ENCODE data around the gene CYB5R3. TPM values are rescaled to one million over a fixed set of nuclear protein-coding genes. Genes with fewer than 3 reads are reported as not detected.

CYB5R3 gene
- total and polyA plus RNA-seq, 4 donors, result 90.2 to 265 (median 156) TPM

DNA sequence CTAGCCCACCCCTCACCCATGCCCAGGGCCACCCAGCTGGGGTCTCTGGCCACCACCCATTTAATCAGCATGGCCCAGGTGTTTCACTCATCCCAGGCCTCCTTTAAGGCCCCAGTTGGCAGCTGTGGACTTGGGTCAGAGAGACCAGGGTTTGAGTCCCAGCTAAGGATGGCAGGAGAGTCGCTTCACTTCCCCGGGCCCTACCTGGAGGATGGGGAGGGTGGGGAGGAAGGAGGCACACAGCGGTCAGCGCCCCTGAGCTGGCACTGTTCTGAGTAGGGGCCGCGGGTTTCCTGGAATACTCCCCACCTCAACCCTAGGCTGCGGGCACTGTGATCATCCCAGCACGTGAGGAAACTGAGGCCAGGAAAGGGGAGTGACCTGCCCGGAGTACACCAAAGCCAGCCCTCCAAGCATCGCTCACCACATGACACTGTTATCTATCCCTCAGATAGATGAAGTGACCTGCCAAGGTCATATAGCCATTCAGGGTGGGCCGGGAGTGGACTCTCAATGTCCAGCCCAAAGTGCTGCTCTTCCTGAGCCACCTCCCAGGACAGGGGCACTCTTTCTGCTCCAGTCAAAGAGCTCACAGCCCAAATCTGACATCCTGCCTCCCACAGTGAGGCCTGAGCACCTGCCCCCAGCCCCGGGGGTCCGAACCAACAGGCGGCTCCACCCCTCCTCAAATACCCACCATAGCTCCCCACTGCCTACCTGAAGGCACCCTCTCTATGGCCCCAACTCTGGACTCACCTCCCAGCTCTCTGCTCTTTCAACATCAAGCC lies 5.4 kb downstream of the CYB5R3 start:
- H3K9ac ChIP-seq (ENCODE audit: insufficient read depth in 1 of 2, low read length in 2 of 2), result peak overlapping the region in 1 of 2 donors; percentile 30
- WGBS, 2 donors, result 84 to 87% methylated on average over 14 of the region's 14 CpGs
- H3K4me3 ChIP-seq, result no peak overlapping the region

DNA sequence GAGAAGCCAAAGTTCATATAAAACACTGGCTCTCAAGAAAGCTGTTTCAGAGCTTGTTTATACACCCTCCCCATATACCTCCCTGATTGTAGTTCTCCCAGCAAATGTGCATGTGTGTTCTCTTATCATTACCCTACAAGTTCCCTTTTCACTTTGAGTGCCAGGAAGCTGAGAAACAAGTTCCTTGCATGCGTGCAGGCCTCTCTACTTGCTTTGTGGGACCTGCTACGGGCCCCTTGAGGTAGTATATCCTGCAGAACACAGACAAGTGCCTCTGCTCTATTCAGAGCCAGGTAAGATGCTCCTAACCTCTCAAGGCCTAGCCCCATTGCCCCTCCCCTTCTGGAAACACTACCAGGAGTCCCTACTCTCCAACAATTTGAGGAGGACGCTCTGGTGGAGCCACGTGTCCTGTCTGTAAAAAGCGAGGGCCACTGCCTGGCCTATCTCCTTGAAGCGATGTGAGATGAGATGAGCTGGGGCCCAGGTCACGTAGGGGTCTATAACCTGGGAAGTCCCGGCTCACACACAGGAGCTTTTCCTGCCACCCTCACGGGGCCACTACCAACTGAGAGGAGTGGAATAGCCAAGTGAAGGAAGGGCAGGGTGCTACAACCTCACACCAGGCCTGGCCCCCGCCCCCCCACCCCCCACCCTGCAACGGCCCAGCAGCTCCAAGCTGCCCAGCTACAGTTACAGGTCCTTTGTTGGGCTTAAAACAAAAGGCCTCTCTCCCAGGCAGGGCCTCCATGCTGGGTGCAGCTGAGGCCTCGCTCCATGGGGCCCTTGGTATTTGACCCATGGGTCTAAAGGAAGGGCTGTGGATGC lies 6.2 kb downstream of the CYB5R3 start:
- H3K27me3 ChIP-seq (ENCODE audit: control insufficient read depth in 3 of 3, insufficient read depth in 3 of 3, low read length in 2 of 3), result no peaks in the 10 kb centered on the region
- peak overlapping the region in 1 of 2 donors; percentile 28 for H3K9ac ChIP-seq (ENCODE audit: insufficient read depth in 1 of 2, low read length in 2 of 2)
- ATAC-seq (ENCODE audit: insufficient read depth, low FRiP score) (no peak), DNase-seq (peak; percentile 63 to 83 (median 63))
- H3K4me3 ChIP-seq, result no peak overlapping the region
- peaks cover 16 to 53% (median 27%) of the 10 kb centered on the region in 5 donors for H3K4me1 ChIP-seq (ENCODE audit: control insufficient read depth in 5 of 5, insufficient read depth in 5 of 5, low read length in 5 of 5)
- H3K9me3 ChIP-seq (ENCODE audit: control insufficient read depth in 4 of 4, insufficient read depth in 3 of 4, low read length in 3 of 4), result no peaks in the 10 kb centered on the region
- TF ChIP-seq, protein P1, sequence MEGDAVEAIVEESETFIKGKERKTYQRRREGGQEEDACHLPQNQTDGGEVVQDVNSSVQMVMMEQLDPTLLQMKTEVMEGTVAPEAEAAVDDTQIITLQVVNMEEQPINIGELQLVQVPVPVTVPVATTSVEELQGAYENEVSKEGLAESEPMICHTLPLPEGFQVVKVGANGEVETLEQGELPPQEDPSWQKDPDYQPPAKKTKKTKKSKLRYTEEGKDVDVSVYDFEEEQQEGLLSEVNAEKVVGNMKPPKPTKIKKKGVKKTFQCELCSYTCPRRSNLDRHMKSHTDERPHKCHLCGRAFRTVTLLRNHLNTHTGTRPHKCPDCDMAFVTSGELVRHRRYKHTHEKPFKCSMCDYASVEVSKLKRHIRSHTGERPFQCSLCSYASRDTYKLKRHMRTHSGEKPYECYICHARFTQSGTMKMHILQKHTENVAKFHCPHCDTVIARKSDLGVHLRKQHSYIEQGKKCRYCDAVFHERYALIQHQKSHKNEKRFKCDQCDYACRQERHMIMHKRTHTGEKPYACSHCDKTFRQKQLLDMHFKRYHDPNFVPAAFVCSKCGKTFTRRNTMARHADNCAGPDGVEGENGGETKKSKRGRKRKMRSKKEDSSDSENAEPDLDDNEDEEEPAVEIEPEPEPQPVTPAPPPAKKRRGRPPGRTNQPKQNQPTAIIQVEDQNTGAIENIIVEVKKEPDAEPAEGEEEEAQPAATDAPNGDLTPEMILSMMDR (IDR thresholded peaks at IDR 0.05; ENCODE audit: control extremely low read depth, extremely low read depth), result no peak
- 60 to 63% methylated on average over 12 of the region's 12 CpGs for WGBS, 2 donors
- H3K27ac ChIP-seq (ENCODE audit: low read depth in 1 of 2, low read length in 1 of 2), result peak overlapping the region; percentile 64 to 95
- H3K36me3 ChIP-seq (ENCODE audit: control insufficient read depth in 4 of 4, insufficient read depth in 4 of 4, low read length in 4 of 4), result no peaks in the 10 kb centered on the region

More for the DNA sequence above, 5.4 kb downstream of the CYB5R3 start:
- ATAC-seq (ENCODE audit: insufficient read depth, low FRiP score) (no peak), DNase-seq (no peak)
- Histone ChIP-seq H3K4me1 (ENCODE audit: control insufficient read depth in 5 of 5, insufficient read depth in 5 of 5, low read length in 5 of 5) (peaks cover 18 to 57% (median 32%) of the 10 kb centered on the region in 5 donors), H3K27ac (ENCODE audit: low read depth in 1 of 2, low read length in 1 of 2) (peak overlapping the region; percentile 64 to 95), H3K27me3 (ENCODE audit: control insufficient read depth in 3 of 3, insufficient read depth in 3 of 3, low read length in 2 of 3) (no peaks in the 10 kb centered on the region), H3K9me3 (ENCODE audit: control insufficient read depth in 4 of 4, insufficient read depth in 3 of 4, low read length in 3 of 4) (no peaks in the 10 kb centered on the region), H3K36me3 (ENCODE audit: control insufficient read depth in 4 of 4, insufficient read depth in 4 of 4, low read length in 4 of 4) (no peaks in the 10 kb centered on the region)
- TF ChIP-seq, protein P1 (IDR thresholded peaks at IDR 0.05; ENCODE audit: control extremely low read depth, extremely low read depth), result no peak

DNA sequence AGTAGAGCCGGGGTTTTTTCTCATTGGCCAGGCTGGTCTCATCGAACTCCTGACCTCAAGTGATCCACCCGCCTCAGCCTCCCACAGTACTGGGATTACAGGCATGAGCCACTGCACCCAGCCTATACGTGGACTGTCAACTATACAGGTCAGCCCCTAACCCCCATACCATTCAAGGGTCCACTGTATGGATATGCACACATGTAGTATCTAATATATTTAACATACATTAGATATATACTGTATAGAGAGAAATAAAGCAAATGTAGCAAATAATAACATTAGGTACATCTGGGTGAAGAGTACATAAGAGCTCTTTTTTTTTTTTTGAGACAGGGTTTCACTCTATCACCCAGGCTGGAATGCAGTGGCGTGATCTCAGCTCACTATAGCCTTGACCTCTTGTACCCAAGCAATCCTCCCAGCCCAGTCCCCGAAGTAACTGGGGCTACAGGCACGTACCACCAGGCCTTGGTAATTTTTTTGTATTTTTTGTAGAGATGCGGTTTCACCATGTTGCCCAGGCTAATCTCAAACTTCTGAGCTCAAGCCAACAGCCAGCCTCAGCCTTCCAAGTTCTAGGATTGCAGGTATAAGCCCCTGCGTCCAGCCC lies 7.3 kb downstream of the CYB5R3 start:
- no peaks in the 10 kb centered on the region for H3K27me3 ChIP-seq (ENCODE audit: control insufficient read depth in 3 of 3, insufficient read depth in 3 of 3, low read length in 2 of 3)
- TF ChIP-seq, protein P1 (IDR thresholded peaks at IDR 0.05; ENCODE audit: control extremely low read depth, extremely low read depth), result no peak
- ATAC-seq (ENCODE audit: insufficient read depth, low FRiP score), result no peak
- H3K9me3 ChIP-seq (ENCODE audit: control insufficient read depth in 4 of 4, insufficient read depth in 3 of 4, low read length in 3 of 4), result no peaks in the 10 kb centered on the region
- H3K27ac ChIP-seq (ENCODE audit: low read depth in 1 of 2, low read length in 1 of 2), result no peak overlapping the region
- no peak for DNase-seq
- H3K4me3 ChIP-seq, result no peak overlapping the region
- no peak overlapping the region for H3K9ac ChIP-seq (ENCODE audit: insufficient read depth in 1 of 2, low read length in 2 of 2)
- H3K4me1 ChIP-seq (ENCODE audit: control insufficient read depth in 5 of 5, insufficient read depth in 5 of 5, low read length in 5 of 5), result peaks cover 14 to 49% (median 25%) of the 10 kb centered on the region in 5 donors
- H3K36me3 ChIP-seq (ENCODE audit: control insufficient read depth in 4 of 4, insufficient read depth in 4 of 4, low read length in 4 of 4), result peaks cover 0 to 4% (median 2%) of the 10 kb centered on the region in 4 donors
- 84 to 94% methylated on average over 9 of the region's 9 CpGs for WGBS, 2 donors
